ENCODE data around the gene BUB1.

DNA sequence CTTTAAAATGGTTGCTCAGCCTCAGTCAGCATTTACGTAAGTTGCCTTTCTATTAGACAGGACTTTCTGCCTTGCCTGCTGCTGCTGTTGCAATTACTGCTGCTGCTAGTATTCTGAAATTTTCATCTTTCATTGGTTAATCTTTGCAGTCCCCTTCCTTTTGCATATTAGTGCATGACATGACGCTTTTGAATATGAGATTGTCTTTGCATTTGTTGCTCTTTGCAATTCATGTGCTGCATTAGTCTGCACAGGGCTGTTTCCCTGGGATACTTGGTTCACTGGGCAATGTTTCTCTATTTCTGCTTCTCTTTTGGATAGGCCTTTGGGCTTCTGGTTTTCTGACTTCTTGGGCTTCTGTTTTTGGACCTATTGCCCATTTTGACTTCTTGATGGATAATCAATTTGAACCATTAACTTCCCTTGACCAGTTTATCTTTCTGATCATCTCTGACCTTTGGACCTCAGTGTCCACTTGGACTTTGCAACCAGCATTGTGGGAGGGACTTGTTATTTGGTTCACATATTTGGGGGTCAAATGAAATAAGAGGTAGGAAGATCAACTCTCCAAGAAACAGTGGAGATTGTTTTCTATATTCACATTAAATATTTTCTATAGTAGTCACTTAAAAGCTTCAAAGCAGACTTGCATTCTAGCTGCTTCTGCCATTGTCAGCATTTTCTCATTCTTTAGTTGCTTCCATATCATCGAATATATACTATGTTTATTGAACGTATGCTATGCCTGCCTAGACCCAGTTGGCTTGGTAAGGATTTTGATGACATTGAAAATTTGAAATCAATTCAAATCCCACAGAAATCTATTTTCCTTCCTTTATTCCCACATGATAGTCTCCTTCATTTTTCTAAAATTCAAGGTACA lies 12.5 kb upstream of the BUB1 start:
- no peak for TF ChIP-seq CTCF (IDR thresholded peaks at IDR 0.05)
- no peak for TF ChIP-seq EP300 (IDR thresholded peaks at IDR 0.05)
- no peak for TF ChIP-seq POLR2A (IDR thresholded peaks at IDR 0.05)

Data from ovary (tissue), 3 donors.